Endothelial cell (in vitro differentiated cells): ENCODE results near the gene SKIDA1. TPM values are rescaled to one million over a fixed set of nuclear protein-coding genes. Genes with fewer than 3 reads are reported as not detected.

Source experiments
- DNase-seq: peaks from one replicate; pipeline ENCODE4 v3.0.0; 2021; ENCODE audit warnings: low spot score
- H3K27ac Mint-ChIP-seq: one replicate; pipeline ENCODE4 v1.8.0; 2021; ENCODE audit warnings: mixed read lengths, inconsistent platforms; ENCODE audit not compliant: unreplicated experiment
- H3K27me3 Mint-ChIP-seq: one replicate; pipeline ENCODE4 v1.8.0; 2021; ENCODE audit warnings: mild to moderate bottlenecking, moderate library complexity, mixed read lengths, inconsistent platforms; ENCODE audit not compliant: unreplicated experiment
- H3K36me3 Mint-ChIP-seq: one replicate; pipeline ENCODE4 v1.8.0; 2021; ENCODE audit warnings: mild to moderate bottlenecking, low read depth, mixed read lengths, inconsistent platforms; ENCODE audit not compliant: unreplicated experiment
- H3K4me1 Mint-ChIP-seq: one replicate; pipeline ENCODE4 v1.8.0; 2021; ENCODE audit warnings: mild to moderate bottlenecking, mixed read lengths, inconsistent platforms; ENCODE audit not compliant: unreplicated experiment
- H3K4me3 Mint-ChIP-seq: one replicate; pipeline ENCODE4 v1.8.0; 2021; ENCODE audit warnings: mild to moderate bottlenecking, mixed read lengths, inconsistent platforms; ENCODE audit not compliant: unreplicated experiment
- H3K9me3 Mint-ChIP-seq: one replicate; pipeline ENCODE4 v1.8.0; 2021; ENCODE audit warnings: mixed read lengths, inconsistent platforms; ENCODE audit not compliant: unreplicated experiment
- CTCF ChIP-seq: fragments of 200-600 bp; sonication (generic); IDR thresholded peaks from one replicate; pipeline ENCODE4 v1.5.0; 2021; ENCODE audit warnings: antibody characterized with exemption; ENCODE audit not compliant: unreplicated experiment
- total RNA-seq: library from RNA; stranded (reverse); fragmentation: NEBNext Ultra II Directional; extraction: Animal tissue kit (Norgen Biotek cat#: 25700); gene quantifications from one replicate; pipeline ENCODE4 v1.2.1, GENCODE V29; 2021; ENCODE audit not compliant: unreplicated experiment

SKIDA1 gene
- total RNA-seq, 1 donor from 2014 or later: 5.9 TPM

GRCh38 chr10:21512573-21513404, 12.7 kb downstream of the SKIDA1 start:
- peak overlapping the region; percentile 68 for H3K4me3 Mint-ChIP-seq
- TF ChIP-seq CTCF: no peak
- H3K4me1 Mint-ChIP-seq: peaks cover 57% of the 10 kb centered on the region
- DNase-seq: no peak
- H3K9me3 Mint-ChIP-seq: no peaks in the 10 kb centered on the region
- peak overlapping the region; percentile 98 for H3K27ac Mint-ChIP-seq
- H3K27me3 Mint-ChIP-seq: peaks cover 11% of the 10 kb centered on the region
- H3K36me3 Mint-ChIP-seq: peaks cover 14% of the 10 kb centered on the region

GRCh38 chr10:21511946-21512572, 13.4 kb downstream of the SKIDA1 start:
- no peak for TF ChIP-seq CTCF
- Mint-ChIP-seq H3K9me3 (no peaks in the 10 kb centered on the region), H3K36me3 (peaks cover 9% of the 10 kb centered on the region), H3K27me3 (peaks cover 18% of the 10 kb centered on the region), H3K4me3 (peak overlapping the region; percentile 90), H3K4me1 (peaks cover 60% of the 10 kb centered on the region), H3K27ac (peak overlapping the region; percentile 98)
- no peak for DNase-seq

- no peaks in the 10 kb centered on the region for H3K9me3 Mint-ChIP-seq
These were observed 14.3 kb downstream of the SKIDA1 start for GRCh38 chr10:21511095-21511570.

GRCh38 chr10:21510241-21511094, 15.0 kb downstream of the SKIDA1 start:
- Mint-ChIP-seq H3K27ac (peak overlapping the region; percentile 98), H3K27me3 (peaks cover 22% of the 10 kb centered on the region), H3K4me3 (peak overlapping the region; percentile 82), H3K4me1 (peaks cover 70% of the 10 kb centered on the region), H3K36me3 (peaks cover 4% of the 10 kb centered on the region), H3K9me3 (no peaks in the 10 kb centered on the region)
- DNase-seq: no peak
- TF ChIP-seq CTCF: no peak

More at GRCh38 chr10:21511095-21511570, 14.3 kb downstream of the SKIDA1 start:
- no peak for TF ChIP-seq CTCF
- Mint-ChIP-seq H3K4me3 (peak overlapping the region; percentile 90), H3K36me3 (peaks cover 9% of the 10 kb centered on the region), H3K27ac (peak overlapping the region; percentile 98), H3K27me3 (peaks cover 24% of the 10 kb centered on the region), H3K4me1 (peaks cover 69% of the 10 kb centered on the region)
- DNase-seq: no peak
